Measurements from ENCODE around the gene ZNF750. TPM values are rescaled to one million over a fixed set of nuclear protein-coding genes. Genes with fewer than 3 reads are reported as not detected.
A peak's percentile ranks its signal among the peaks of the same experiment; 100 is the strongest.

ZNF750 gene
- total and polyA plus RNA-seq, 2 donors (not counting 3 experiments of a cell fraction or from before 2014, with no cell fraction given) = 0.15 to 0.80 TPM

DNA sequence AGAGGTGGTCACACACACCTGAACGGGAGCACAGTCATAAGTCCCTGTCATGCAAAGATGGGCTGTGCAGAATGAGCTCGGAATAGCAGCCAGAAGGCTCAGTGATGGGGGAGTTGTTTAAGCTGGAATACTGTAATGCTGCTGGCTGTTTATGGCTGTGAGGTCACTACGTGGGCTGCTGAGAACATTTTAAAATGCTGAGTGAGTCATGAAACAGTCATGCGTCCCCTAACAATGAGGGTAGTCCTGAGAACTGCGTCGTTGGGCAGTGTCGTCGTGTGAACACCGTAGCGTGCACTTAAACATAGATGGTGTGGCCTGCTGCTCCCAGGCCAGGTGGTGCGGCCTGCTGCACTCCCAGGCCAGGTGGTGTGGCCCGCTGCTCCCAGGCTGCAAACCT lies 48.3 kb downstream of the ZNF750 start:
- no peaks in the 10 kb centered on the region for H3K4me1 ChIP-seq (ENCODE audit: control insufficient read depth, extremely low read depth, insufficient read depth, low read length)
- H3K4me2 ChIP-seq (ENCODE audit: insufficient read depth, low read length) = no peak overlapping the region
- CTCF ChIA-PET = interaction anchor here (1.1 to 2.5 kb wide), 3 partner anchors 10 to 123 kb away, joined by 3 to 17 read pairs (median 9); no protein-coding TSS in a partner anchor
- peak overlapping the region; percentile 35 for H3K27ac ChIP-seq (ENCODE audit: insufficient read depth, low read depth, low read length)
- H3K4me3 ChIP-seq (replicated peaks in 1 of 3; ENCODE audit: insufficient read depth in 1 of 3, low read depth in 1 of 3, low read length in 3 of 3) = no peak overlapping the region
- peaks cover 2% of the 10 kb centered on the region for H3K79me2 ChIP-seq (ENCODE audit: control insufficient read depth, insufficient read depth, low read length)
- TF ChIP-seq JUN (IDR thresholded peaks at IDR 0.05; ENCODE audit: borderline replicate concordance, insufficient read depth, insufficient read length, low read depth) (peak; percentile 76), GATA2 (IDR thresholded peaks at IDR 0.05; ENCODE audit: insufficient read depth, insufficient read length, low read depth, low read length) (no peak), FOS (IDR thresholded peaks at IDR 0.05; ENCODE audit: borderline replicate concordance, insufficient read depth, low read length) (peak; percentile 39)
- TF ChIP-seq, protein P1, sequence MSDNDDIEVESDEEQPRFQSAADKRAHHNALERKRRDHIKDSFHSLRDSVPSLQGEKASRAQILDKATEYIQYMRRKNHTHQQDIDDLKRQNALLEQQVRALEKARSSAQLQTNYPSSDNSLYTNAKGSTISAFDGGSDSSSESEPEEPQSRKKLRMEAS (IDR thresholded peaks at IDR 0.05; ENCODE audit: insufficient read depth, insufficient read length) = peak; percentile 49
- FAIRE-seq (peak; percentile 96), DNase-seq (ENCODE audit: low read depth, low spot score) (peak; percentile 37)
- H3K27me3 ChIP-seq (ENCODE audit: control insufficient read depth in 2 of 2, insufficient read depth in 2 of 2, low read length in 2 of 2) = no peaks in the 10 kb centered on the region
- peaks cover 0 to 3% of the 10 kb centered on the region in 2 experiments for H3K36me3 ChIP-seq (ENCODE audit: control insufficient read depth in 2 of 2, extremely low read depth in 1 of 2, insufficient read depth in 2 of 2, low read length in 2 of 2)
- no peaks in the 10 kb centered on the region for H3K9me1 ChIP-seq (replicated peaks; ENCODE audit: control insufficient read depth, extremely low read depth, insufficient read depth, low read length)
- dilution Hi-C loops (cut with MboI; ENCODE audit: extremely low pct_ligation_motif_present, low sequenced_read_pairs) (no loop called here), intact Hi-C loops (cut with micrococcal nuclease) (loop anchor here (2.0 kb wide), 1 partner anchor 53 kb away; no protein-coding TSS in a partner anchor)
- H2AFZ ChIP-seq (ENCODE audit: low read depth, low read length) = peak overlapping the region; percentile 7
- POLR2A ChIA-PET = no interaction called here
- BruUV-seq (replicated peaks) = no TSS peak
- no peaks in the 10 kb centered on the region for H4K20me1 ChIP-seq (replicated peaks; ENCODE audit: control insufficient read depth, extremely low read depth, insufficient read depth, low read length)
- H3K9me3 ChIP-seq (replicated peaks; ENCODE audit: control insufficient read depth, insufficient read depth, low read length) = no peaks in the 10 kb centered on the region
- H3K9ac ChIP-seq (replicated peaks; ENCODE audit: extremely low read depth, insufficient read depth, low read length) = no peak overlapping the region

DNA sequence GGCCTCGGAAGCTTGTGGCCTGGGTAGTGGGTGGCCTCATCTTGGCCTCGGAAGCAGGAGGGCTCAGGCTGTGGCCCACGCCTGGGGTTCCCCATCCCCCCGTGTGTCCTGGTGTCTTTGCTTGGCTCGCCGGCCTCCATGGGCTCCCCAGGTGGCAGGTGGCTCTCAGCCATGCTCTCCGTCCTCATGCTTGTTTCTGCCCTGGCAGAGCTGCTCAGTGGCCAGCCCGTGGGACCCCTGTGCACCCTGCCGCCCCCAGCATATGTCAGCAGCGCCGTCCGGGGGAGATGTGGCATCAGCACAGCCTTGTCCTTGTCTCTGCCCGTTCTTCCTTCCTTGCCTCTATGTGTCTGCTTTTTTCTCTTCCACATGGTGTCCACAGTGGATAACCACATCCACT lies 49.4 kb downstream of the ZNF750 start:
- CTCF ChIA-PET = interaction anchor here (1.0 to 2.5 kb wide), 4 partner anchors 9 to 127 kb away, joined by 4 to 17 read pairs (median 6); no protein-coding TSS in a partner anchor
- POLR2A ChIA-PET = no interaction called here
- intact Hi-C loops (cut with micrococcal nuclease) = loop anchor here (2.0 kb wide), 1 partner anchor 54 kb away; no protein-coding TSS in a partner anchor

More for the DNA sequence above, 49.4 kb downstream of the ZNF750 start:
- BruUV-seq (replicated peaks) = no TSS peak
- DNase-seq (ENCODE audit: low read depth, low spot score) = no peak
- Histone ChIP-seq H3K9ac (replicated peaks; ENCODE audit: extremely low read depth, insufficient read depth, low read length) (no peak overlapping the region), H2AFZ (ENCODE audit: low read depth, low read length) (no peak overlapping the region), H3K27me3 (ENCODE audit: control insufficient read depth in 2 of 2, insufficient read depth in 2 of 2, low read length in 2 of 2) (no peaks in the 10 kb centered on the region), H3K4me1 (ENCODE audit: control insufficient read depth, extremely low read depth, insufficient read depth, low read length) (no peaks in the 10 kb centered on the region), H3K9me3 (replicated peaks; ENCODE audit: control insufficient read depth, insufficient read depth, low read length) (no peaks in the 10 kb centered on the region), H3K79me2 (ENCODE audit: control insufficient read depth, insufficient read depth, low read length) (peaks cover 2% of the 10 kb centered on the region), H3K9me1 (replicated peaks; ENCODE audit: control insufficient read depth, extremely low read depth, insufficient read depth, low read length) (no peaks in the 10 kb centered on the region), H3K36me3 (ENCODE audit: control insufficient read depth in 2 of 2, extremely low read depth in 1 of 2, insufficient read depth in 2 of 2, low read length in 2 of 2) (no peaks in the 10 kb centered on the region), H3K27ac (ENCODE audit: insufficient read depth, low read depth, low read length) (no peak overlapping the region), H4K20me1 (replicated peaks; ENCODE audit: control insufficient read depth, extremely low read depth, insufficient read depth, low read length) (no peaks in the 10 kb centered on the region), H3K4me3 (replicated peaks in 1 of 3; ENCODE audit: insufficient read depth in 1 of 3, low read depth in 1 of 3, low read length in 3 of 3) (no peak overlapping the region), H3K4me2 (ENCODE audit: insufficient read depth, low read length) (no peak overlapping the region)
- dilution Hi-C loops (cut with MboI; ENCODE audit: extremely low pct_ligation_motif_present, low sequenced_read_pairs) = no loop called here
- TF ChIP-seq EZH2 (IDR thresholded peaks at IDR 0.05; ENCODE audit: borderline replicate concordance, low read depth, low read length, severe bottlenecking) (no peak), POLR2AphosphoS5 (IDR thresholded peaks at IDR 0.05; ENCODE audit: insufficient read depth, low read depth, low read length) (no peak), GATA2 (IDR thresholded peaks at IDR 0.05; ENCODE audit: insufficient read depth, insufficient read length, low read depth, low read length) (no peak), POLR2A (IDR thresholded peaks at IDR 0.05; ENCODE audit: low read depth, low read length) (no peak)
- TF ChIP-seq, protein P1 (IDR thresholded peaks at IDR 0.05; ENCODE audit: insufficient read depth, insufficient read length) = no peak
- TF ChIP-seq, protein P2, sequence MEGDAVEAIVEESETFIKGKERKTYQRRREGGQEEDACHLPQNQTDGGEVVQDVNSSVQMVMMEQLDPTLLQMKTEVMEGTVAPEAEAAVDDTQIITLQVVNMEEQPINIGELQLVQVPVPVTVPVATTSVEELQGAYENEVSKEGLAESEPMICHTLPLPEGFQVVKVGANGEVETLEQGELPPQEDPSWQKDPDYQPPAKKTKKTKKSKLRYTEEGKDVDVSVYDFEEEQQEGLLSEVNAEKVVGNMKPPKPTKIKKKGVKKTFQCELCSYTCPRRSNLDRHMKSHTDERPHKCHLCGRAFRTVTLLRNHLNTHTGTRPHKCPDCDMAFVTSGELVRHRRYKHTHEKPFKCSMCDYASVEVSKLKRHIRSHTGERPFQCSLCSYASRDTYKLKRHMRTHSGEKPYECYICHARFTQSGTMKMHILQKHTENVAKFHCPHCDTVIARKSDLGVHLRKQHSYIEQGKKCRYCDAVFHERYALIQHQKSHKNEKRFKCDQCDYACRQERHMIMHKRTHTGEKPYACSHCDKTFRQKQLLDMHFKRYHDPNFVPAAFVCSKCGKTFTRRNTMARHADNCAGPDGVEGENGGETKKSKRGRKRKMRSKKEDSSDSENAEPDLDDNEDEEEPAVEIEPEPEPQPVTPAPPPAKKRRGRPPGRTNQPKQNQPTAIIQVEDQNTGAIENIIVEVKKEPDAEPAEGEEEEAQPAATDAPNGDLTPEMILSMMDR (IDR thresholded peaks at IDR 0.05; ENCODE audit: extremely low read depth in 1 of 2, insufficient read depth in 1 of 2, low read depth in 1 of 2, low read length in 2 of 2) = no peak
- no peak for FAIRE-seq
